ENCODE measurements around the gene NXPH4.
A peak's percentile ranks its signal among the peaks of the same experiment; 100 is the strongest.

The NXPH4 gene

DNA sequence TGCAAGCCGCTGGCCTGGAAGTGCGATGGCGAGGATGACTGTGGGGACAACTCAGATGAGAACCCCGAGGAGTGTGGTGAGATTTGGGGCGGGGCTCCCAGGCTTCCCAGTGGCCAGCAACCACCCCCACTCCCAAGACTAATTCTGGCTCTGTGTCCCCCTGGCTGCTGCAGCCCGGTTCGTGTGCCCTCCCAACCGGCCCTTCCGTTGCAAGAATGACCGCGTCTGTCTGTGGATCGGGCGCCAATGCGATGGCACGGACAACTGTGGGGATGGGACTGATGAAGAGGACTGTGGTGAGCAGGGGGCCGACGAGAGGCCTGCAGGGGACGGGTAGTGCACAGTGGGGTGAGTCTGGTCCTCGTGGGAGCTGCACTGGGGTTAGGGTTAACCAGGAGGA, 12.1 kb upstream of the NXPH4 start:
- DNase-seq = no peak

DNA sequence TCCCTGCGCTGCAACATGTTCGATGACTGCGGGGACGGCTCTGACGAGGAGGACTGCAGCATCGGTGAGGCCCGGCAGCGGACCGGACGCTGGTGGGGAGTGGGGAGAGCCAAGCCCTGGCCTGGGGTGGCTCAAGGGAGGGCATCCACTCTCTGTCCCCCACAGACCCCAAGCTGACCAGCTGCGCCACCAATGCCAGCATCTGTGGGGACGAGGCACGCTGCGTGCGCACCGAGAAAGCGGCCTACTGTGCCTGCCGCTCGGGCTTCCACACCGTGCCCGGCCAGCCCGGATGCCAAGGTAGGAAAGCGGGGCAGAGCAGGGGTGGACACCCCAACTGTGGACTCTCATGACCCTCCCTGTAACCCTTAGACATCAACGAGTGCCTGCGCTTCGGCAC, 11.4 kb upstream of the NXPH4 start:
- DNase-seq = no peak

DNA sequence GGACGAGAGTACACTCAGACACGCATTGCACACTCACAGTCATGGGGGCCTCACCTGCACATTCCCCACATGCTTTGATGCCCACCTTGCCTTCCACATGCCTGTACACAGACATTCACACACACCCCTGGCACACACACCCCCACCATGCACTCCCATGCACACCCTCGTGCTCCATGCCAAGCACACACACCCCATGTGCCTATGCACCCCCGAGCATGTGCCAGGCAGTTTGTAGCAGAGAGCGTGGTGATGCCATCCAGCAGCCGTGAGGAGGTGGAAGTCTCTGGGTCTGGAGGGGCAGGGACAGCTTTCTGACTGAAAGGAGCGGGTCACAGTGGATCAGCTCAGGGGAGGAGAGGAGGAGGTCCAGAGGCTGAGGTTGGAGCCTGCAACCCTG, 10.7 kb upstream of the NXPH4 start:
- no peak for DNase-seq

DNA sequence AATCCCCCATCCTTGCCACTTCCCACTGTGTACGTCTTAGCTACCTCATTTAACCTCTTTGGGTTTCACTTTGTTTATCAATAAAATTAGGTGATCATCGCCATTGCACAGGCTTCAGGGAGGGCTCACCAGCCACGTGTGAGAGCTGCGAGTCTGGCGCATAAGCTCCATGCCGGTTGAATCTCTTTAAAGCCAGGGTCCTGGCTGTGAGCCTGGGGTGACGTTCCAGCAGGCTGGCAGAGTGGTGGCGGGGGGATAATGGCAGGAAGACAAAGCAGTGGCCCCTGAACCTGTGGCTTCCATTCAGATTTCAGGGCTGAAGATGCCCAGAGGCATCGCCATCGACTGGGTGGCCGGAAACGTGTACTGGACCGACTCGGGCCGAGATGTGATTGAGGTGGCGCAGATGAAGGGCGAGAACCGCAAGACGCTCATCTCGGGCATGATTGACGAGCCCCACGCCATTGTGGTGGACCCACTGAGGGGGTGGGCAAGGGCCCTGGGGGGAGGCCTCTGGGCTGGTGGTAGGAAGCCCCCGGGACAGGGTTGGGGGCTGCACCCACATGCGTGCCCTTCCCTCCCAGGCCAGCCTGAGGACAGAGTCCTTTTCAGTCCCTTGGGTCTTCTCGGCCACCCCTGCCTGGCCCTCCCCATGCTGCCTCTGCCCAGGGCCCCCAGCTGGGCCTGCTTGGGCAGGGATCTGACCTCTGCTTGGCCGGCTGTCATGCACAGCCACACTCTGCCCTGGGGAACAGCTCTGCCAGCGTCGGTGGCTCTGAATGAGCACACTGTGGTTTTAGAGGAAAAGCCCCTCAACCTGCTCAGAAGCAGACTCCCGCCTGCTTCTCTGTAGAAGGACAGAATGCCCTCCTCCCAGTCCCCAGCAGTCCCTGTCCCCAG, 8.6 kb upstream of the NXPH4 start:
- DNase-seq = no peak

DNA sequence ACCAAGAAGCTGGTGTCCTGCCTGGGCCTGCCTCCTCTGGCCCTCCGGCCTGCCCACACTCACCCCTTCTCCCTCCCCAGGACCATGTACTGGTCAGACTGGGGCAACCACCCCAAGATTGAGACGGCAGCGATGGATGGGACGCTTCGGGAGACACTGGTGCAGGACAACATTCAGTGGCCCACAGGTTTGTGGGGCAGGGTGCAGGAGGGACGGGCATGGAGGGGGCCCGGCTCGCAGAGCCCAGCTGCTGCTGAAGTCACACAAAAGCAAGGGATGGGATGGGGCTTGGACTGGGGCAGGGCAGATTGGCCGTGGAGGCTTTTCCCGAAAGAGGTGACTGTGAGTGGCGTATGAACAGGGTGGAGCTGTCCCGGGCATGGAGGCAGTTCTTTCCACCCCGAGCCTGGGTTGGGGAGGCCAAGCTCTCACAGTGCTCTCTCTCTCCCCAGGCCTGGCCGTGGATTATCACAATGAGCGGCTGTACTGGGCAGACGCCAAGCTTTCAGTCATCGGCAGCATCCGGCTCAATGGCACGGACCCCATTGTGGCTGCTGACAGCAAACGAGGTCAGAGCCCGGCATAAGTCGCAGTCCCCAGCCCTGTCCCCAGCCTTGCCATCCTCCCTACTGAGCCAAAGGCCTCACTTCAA, 7.8 kb upstream of the NXPH4 start:
- no peak for DNase-seq

DNA sequence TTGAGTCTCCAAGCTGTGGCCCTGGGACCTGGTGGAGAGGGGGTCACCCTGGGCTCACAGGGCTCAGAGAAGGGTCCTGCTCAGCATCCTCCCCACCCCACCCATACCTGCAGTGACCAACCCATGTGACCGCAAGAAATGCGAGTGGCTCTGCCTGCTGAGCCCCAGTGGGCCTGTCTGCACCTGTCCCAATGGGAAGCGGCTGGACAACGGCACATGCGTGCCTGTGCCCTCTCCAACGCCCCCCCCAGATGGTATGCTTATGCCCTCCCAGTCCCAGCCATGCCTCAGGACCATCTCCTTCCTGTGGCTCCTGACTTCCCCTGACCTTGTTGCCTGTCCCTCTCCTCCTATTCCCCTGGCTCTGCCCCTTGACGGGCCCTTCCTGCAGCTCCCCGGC, 6.7 kb upstream of the NXPH4 start:
- DNase-seq = no peak

DNA sequence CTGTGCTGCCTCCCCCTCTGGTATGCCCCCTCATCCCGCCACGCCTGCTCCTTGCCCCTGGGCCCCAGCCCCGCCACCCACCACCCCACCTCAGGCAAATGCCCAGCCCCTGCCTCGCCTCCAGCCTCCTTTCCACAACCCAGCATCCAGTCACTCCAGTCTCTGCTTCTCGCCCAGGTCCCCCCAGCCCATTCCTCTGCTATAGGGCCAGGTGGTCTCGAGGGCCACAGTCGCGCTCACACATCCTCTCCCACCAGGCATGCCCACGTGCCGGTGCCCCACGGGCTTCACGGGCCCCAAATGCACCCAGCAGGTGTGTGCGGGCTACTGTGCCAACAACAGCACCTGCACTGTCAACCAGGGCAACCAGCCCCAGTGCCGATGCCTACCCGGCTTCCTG, 6.1 kb upstream of the NXPH4 start:
- DNase-seq = no peak

DNA sequence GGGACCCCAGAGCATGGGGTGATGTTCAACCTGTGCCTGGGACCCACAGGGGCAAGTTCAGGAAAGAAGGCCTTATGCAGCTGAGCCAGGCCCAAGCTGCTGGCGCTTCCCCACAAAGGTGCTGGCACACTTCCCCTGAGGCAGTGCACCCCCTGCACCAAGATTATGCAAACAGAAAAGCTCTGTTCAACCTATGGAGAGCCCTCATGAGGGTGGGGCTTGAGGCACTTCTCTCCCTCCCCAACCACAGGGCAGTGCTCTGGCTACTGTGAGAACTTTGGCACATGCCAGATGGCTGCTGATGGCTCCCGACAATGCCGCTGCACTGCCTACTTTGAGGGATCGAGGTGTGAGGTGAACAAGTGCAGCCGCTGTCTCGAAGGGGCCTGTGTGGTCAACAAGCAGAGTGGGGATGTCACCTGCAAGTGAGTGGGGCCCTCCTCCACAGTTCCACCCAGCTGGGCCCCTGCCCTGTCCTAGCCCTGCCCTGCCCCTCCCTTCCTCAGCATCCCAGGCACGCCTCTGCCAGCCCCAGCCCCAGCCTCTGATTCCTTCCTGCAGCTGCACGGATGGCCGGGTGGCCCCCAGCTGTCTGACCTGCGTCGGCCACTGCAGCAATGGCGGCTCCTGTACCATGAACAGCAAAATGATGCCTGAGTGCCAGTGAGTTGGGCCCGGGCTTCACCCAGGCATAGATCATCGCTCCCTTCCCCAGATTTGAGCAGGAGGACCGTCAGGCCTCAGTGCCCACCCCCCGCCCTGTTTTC, 5.5 kb upstream of the NXPH4 start:
- DNase-seq = no peak

DNA sequence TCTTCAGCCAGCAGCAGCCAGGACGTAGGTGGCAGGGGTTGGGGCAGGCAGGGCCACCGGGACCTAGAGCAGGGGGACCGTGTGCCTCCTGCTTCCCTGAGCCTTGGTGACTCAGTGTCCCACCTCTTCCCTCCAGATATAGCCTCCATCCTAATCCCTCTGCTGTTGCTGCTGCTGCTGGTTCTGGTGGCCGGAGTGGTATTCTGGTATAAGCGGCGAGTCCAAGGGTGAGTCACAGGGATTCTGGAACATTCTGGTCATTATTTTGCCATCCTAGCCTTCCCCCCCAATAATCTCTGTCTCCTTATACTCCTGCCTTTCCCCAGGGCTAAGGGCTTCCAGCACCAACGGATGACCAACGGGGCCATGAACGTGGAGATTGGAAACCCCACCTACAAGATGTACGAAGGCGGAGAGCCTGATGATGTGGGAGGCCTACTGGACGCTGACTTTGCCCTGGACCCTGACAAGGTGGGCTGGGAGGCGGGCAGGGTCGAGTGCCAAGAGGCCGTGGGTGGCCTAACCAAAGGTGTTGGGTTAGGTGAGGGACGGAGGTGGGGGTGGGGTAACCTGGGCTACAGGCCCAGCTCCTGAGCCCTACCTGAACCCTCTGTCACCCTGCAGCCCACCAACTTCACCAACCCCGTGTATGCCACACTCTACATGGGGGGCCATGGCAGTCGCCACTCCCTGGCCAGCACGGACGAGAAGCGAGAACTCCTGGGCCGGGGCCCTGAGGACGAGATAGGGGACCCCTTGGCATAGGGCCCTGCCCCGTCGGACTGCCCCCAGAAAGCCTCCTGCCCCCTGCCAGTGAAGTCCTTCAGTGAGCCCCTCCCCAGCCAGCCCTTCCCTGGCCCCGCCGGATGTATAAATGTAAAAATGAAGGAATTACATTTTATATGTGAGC, 4.5 kb upstream of the NXPH4 start:
- DNase-seq = no peak

DNA sequence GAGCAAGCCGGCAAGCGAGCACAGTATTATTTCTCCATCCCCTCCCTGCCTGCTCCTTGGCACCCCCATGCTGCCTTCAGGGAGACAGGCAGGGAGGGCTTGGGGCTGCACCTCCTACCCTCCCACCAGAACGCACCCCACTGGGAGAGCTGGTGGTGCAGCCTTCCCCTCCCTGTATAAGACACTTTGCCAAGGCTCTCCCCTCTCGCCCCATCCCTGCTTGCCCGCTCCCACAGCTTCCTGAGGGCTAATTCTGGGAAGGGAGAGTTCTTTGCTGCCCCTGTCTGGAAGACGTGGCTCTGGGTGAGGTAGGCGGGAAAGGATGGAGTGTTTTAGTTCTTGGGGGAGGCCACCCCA, 3.9 kb upstream of the NXPH4 start:
- no peak for DNase-seq

DNA sequence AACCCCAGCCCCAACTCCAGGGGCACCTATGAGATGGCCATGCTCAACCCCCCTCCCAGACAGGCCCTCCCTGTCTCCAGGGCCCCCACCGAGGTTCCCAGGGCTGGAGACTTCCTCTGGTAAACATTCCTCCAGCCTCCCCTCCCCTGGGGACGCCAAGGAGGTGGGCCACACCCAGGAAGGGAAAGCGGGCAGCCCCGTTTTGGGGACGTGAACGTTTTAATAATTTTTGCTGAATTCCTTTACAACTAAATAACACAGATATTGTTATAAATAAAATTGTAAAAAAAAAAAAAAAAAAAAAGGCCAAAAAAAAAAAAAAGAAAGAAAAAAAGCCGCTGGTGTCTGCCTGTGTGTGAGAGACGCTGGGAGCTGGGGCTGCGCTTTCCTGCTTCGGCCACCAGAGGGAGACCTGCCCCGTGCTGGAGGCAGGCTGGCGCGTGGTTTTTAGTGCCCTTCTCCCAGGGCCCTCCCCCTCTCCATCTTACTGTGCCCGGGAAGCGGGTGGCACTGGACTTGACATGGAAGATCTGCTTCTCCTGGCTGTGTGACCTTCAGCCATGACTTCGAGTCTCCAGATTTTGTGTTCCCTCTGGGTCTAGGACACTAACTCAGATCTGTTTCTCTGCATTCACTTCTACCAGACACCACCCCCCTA, 3.4 kb upstream of the NXPH4 start:
- peak; percentile 67 to 79 (median 76) for DNase-seq

DNA sequence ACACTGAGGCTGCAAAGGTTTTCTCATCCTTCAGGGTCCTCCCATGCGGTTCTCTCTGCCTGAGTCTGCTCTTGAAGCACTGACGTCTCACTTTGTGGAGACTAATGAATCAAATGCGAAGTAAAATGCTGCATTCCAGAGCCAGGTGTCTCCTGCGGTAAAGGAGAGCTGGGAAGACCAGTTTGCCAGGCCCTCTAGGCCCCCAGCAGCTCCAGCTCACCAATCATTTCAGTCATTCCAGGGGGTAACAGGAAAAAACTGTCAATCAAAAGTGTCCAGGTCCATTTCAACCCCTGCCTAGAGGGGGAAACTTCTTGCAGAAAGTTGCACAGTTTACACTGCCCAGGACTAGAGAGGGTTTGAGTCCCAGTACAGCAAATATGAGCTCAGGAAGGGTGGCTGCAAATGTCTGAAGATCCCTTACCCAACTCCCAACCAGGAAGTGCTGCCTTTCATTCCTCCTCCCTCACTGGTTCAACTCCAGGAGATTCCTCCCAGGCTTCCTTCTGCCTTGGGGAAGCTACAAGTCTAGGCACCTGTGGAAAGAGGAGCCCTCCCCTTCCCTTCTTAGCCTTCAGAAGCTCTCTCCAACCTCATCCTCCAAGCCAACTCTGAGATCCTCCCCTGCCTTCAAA, 2.7 kb upstream of the NXPH4 start:
- no peak for DNase-seq

DNA sequence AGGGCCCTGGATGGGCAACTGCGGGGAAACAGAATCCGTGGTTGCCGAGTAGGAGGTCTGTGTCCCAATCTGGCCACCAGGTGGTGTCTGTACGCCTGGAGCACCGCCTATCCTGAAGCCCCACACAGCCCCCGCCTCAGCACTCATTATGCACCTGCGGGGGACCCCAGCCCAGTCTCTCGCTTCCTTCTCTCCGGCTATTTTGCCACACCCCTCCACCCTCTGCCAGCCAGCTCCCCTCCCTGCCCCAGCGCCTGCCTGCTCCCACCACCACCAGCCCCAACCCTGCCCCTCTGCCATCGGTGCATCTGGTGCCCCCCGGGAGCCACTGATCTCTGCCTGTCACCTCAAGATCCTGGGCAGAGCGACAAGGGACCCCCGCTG, 2.2 kb upstream of the NXPH4 start:
- DNase-seq = peak; percentile 33 to 68 (median 55)

DNA sequence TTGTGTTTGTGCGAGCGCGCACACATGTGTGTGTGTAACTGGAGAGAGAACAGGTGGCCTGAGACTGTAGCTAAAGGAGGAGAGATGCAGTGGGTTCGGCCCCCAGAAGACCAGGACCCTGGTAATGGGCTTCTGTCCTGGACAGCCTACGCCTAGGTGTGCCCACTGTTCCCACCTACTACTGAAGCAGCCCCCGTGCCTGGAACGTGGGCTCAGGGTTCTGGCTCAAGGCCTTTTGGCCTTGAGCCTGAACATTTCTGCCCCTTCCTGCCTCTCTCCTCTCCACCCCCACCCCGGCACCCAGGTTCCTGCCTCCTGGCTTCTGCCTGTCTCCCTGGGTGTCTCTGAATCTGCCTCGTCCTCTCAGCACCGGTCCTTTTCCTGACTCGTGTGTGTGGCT, 1.5 kb upstream of the NXPH4 start:
- DNase-seq = no peak

DNA sequence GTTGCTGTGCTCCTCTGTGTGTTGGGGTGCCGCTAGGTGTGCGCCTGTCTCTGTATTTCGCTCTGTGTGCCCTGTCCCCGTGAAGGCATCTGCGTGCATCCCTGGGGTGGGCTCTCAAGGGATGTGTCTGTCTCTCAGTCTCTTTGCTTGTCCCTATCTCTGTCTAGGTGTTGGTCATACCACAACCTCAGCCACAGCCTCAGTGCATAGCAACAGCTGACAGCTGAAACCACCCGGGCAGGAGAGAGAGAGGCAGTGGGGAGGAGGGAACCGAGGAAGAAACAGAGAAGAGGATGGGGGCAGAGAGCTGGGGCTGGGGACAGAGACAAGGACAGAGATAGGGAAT, 953 bp upstream of the NXPH4 start:
- DNase-seq = peak in 2 of 5 experiments; percentile 64 to 76

DNA sequence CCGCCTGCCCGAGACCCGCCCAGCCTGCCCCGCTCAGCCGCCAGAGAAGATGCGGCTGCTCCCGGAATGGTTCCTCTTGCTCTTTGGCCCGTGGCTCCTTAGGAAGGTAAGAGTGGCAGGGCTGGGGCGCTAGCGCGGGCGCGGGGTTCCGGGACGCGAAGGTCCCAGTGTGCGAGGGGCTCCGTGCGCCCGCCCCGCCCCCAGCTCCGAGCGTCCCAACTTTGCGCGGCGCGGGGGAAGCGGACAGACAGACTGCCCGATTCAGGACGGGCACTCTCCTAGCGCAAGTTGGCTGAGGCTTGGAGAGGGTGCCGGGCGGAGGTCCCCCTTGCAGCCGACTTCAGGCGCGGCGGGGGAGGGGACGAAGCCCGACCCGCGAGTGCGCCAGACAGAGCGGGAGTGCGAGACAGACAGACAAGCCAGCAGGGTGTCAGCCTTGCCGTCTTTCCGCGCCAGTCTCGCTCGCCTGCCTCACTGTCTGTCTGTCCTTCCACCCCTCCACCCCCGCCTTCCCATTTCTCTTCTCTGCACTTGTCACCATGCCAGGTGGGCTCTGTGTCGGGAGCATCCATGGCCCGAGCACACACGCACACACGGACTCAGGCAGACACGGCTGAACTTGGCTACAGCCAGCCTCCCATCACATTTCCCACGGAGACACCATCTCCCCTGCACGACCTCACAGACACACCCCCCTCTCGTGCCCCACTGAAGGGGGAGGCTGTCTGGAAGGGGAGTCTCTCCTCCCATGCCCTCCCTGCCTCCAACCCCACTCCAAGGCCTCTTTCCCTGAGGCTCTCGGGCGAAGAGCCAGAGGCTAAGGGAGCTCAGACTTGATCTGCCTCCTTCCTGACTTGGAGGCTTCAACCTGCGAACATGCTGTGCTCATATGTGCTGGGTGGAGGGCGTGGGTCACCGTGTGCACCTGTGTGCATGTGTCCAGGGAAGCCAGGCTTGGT, 606 bp downstream of the NXPH4 start:
- DNase-seq = peak in 1 of 5 experiments; percentile 73

DNA sequence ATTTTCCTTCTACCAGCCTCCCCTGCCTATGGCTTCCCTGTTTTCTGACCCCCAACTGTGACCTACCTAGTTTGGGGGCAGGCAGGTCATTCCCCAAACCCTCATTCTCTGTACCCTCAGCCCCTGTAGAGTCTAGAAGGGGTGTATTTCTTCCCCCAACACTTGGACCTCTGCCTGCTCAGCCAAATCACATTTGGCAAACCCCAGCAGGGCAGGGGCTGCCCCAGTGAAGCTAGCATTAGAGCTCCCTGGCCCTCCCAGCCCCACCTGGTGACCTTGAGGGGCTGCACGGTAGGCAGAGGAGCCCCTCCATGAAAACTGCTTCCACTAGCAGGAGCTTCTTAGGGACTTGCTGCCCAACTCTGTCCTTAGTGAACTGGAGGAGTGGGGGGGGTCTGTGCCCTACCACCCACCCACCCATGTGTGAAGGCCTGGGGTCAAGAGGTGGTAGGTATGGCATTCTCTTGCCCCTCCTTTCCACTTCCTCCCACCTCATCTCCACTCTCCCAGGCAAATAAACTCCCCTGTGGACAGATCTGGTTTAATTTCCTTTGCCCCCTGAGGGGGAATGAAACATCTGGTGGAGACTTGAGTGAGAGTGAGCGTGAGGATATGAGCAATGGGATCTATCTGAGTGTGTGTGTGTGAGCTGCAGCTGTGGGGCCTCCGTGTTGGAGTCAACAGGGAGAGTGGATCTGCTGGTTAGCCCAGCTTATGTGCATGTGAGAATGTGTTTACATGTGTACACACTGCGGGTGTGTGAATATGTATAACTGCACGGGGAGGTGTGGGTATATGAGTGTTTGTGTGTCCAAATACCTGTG, 1.6 kb downstream of the NXPH4 start:
- DNase-seq = no peak

DNA sequence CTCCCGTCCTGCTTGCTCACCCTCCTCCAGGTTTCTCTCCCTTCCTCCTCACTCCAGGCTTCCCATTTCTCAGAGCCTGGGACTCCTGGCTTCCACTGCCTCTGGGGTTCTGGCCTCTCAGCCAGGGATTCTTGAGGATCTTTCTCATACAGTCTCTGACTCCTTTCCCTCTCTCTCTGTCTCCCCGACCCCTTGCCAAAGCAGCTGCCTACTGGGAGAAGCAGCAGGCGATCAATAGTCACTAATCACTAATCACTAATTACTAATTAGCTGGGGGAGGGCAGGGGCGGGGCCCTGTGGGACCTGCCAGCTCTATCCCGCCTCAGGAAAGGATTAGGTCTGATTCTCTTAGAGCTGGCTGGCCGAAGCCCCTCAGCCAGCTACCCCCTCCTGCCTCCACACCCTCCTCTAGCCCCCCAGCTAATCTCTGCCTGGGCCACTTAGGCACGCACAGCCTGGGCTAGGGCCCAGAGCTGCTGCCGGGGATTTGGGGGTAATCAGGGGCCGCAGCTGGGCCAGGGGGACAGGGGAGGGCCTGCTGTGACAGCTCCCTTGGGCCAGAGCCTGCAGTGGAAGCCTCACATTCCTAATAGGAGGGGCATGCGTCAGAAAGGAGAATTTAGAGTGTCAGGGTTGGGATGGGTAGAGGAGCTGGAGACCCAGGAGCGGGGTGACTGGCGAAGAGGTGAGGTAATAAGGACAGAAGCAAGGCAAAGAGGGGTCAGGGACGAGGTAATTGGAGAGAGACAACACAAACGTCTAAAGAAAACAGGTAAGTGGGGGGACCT, 2.8 kb downstream of the NXPH4 start:
- no peak for DNase-seq
